K562 (cell line): Measurements from ENCODE around the gene CCDC88A. TPM values are rescaled to one million over a fixed set of nuclear protein-coding genes. Genes with fewer than 3 reads are reported as not detected.

ENCODE experiments used
- ARHGAP35 ChIP-seq: fragments of 450-650 bp; IDR thresholded peaks from 2 replicates; pipeline ENCODE4 v1.6.1; 2018; ENCODE audit not compliant: partially characterized antibody
- CHCHD3 ChIP-seq: fragments of 250-450 bp; sonication (Bioruptor Pico); IDR thresholded peaks from 2 replicates; pipeline ENCODE4 v2.1.2; 2022; ENCODE audit warnings: mild to moderate bottlenecking
- FOXJ2 ChIP-seq: fragments of 200-800 bp; sonication (Bioruptor generic); IDR thresholded peaks from 2 replicates; pipeline ENCODE4 v1.6.1; 2016; ENCODE audit warnings: missing genetic modification characterization, missing compliant biosample characterization
- GATAD2B ChIP-seq: fragments of 450-650 bp; IDR thresholded peaks from 2 replicates; pipeline ENCODE4 v1.6.1; 2017; ENCODE audit warnings: mild to moderate bottlenecking, borderline replicate concordance
- HMG20B ChIP-seq: fragments of 250-450 bp; sonication (Bioruptor Pico); IDR thresholded peaks from 2 replicates; pipeline ENCODE4 v1.5.0; 2021; ENCODE audit warnings: mild to moderate bottlenecking
- MCM7 ChIP-seq, 2 experiments: fragments of 450-650 bp; IDR thresholded peaks; 2 replicates each; pipeline ENCODE4 v1.6.1; 2016 to 2018
- NFIX ChIP-seq: fragments of 250-450 bp; sonication (Bioruptor Pico); IDR thresholded peaks from 2 replicates; pipeline ENCODE4 v1.4.0; 2020; ENCODE audit warnings: low read depth, mild to moderate bottlenecking, moderate library complexity
- OTX1 ChIP-seq: fragments of 450-650 bp; formaldehyde crosslinking; IDR thresholded peaks from 2 replicates; pipeline ENCODE4 v1.4.0; 2022; ENCODE audit warnings: mild to moderate bottlenecking
- PATZ1 ChIP-seq: fragments of 250-450 bp; sonication (Bioruptor Pico); IDR thresholded peaks from 2 replicates; pipeline ENCODE4 v1.5.0; 2020; ENCODE audit warnings: mild to moderate bottlenecking, borderline replicate concordance
- POLR3A ChIP-seq: IDR thresholded peaks from 2 replicates; pipeline ENCODE4 v1.6.1; 2011; ENCODE audit warnings: borderline replicate concordance, mild to moderate bottlenecking, moderate library complexity; ENCODE audit not compliant: insufficient read length, insufficient read depth; ENCODE audit errors: extremely low read depth
- PREB ChIP-seq: sonication (generic); formaldehyde crosslinking; IDR thresholded peaks from 2 replicates; pipeline ENCODE4 v1.8.1; 2023; ENCODE audit warnings: mild to moderate bottlenecking, missing genetic modification reagents
- RAD51 ChIP-seq: fragments of 450-650 bp; IDR thresholded peaks from 2 replicates; pipeline ENCODE4 v1.7.1; 2016; ENCODE audit warnings: low read depth, mild to moderate bottlenecking, borderline replicate concordance
- SLC30A9 ChIP-seq: fragments of 250-450 bp; sonication (Bioruptor Pico); IDR thresholded peaks from 2 replicates; pipeline ENCODE4 v1.8.0; 2022; ENCODE audit warnings: mild to moderate bottlenecking, moderate library complexity
- VEZF1 ChIP-seq: fragments of 200-800 bp; sonication (Bioruptor generic); IDR thresholded peaks from 2 replicates; pipeline ENCODE4 v1.6.1; 2017; ENCODE audit warnings: missing genetic modification characterization, missing compliant biosample characterization
- ZNF253 ChIP-seq: fragments of 250-450 bp; sonication (Bioruptor Pico); conservative IDR thresholded peaks from 2 replicates; pipeline ENCODE4 v1.6.1; 2021; ENCODE audit warnings: mild to moderate bottlenecking
- ZNF609 ChIP-seq: sonication (generic); formaldehyde crosslinking; IDR thresholded peaks from 2 replicates; pipeline ENCODE4 v1.8.1; 2023; ENCODE audit warnings: missing genetic modification reagents, mild to moderate bottlenecking, borderline replicate concordance
- ZNF644 ChIP-seq: fragments of 200-800 bp; sonication (Bioruptor generic); IDR thresholded peaks from 2 replicates; pipeline ENCODE4 v1.6.1; 2016; ENCODE audit warnings: low read depth, missing genetic modification characterization, missing compliant biosample characterization
- ZNF764 ChIP-seq: fragments of 250-450 bp; sonication (Bioruptor Pico); IDR thresholded peaks from 2 replicates; pipeline ENCODE4 v1.4.0; 2020; ENCODE audit warnings: low read depth, mild to moderate bottlenecking, moderate library complexity
- ZZZ3 ChIP-seq: fragments of 450-650 bp; IDR thresholded peaks from 2 replicates; pipeline ENCODE4 v1.6.1; 2016; ENCODE audit warnings: antibody characterized with exemption, mild to moderate bottlenecking, moderate library complexity
- polyA plus RNA-seq, 8 experiments: library from polyadenylated mRNA; depleted of rRNA in 4 of 8; stranded (reverse) in 5 of 8; unstranded in 3 of 8; fragments of >200 nt; fragmentation: Nextera tagmentation in 2 of 8; fragmentation: Illumina TruSeq in 1 of 8; extraction: Ambion mirVana in 2 of 8; extraction: Trizol in 1 of 8; gene quantifications; 2 replicates each; pipeline versions ENCODE4 v1.2.1 to v1.2.3, GENCODE V29; 2011 to 2014; ENCODE audit warnings: inconsistent platforms in 1 of 8, missing spikeins in 1 of 8
- total RNA-seq, 7 experiments: library from RNA; depleted of rRNA in 6 of 7; stranded (reverse); fragments of >200 nt in 6 of 7; fragmentation: Illumina TruSeq in 2 of 7; extraction: Trizol in 2 of 7; gene quantifications; 2 replicates each; pipeline versions ENCODE4 v1.2.1 to v1.2.3, GENCODE V29; 2011 to 2021; ENCODE audit warnings: low replicate concordance in 1 of 7

The CCDC88A gene
- total and polyA plus RNA-seq, 9 of the 15 experiments (the other 6 are each of a cell fraction or from before 2014, with no cell fraction given) = 29.3 to 102 (median 55.6) TPM

GRCh38 chr2:55419679-55420438 is at the start of gene CCDC88A (continued):
- no peak for TF ChIP-seq PATZ1 (CRISPR knock-in tag)
- no peak for TF ChIP-seq MCM7 (IDR thresholded peaks at IDR 0.05)
- no peak for TF ChIP-seq ZNF764 (CRISPR knock-in tag)
- peak; percentile 97 for TF ChIP-seq ZNF644 (tag)
- TF ChIP-seq POLR3A = no peak
- peak; percentile 85; the same call in 1 of the 2 replicates for TF ChIP-seq ZNF609 (CRISPR knock-in tag)
- no peak for TF ChIP-seq ZZZ3
- TF ChIP-seq VEZF1 = peak; percentile 97
- no peak for TF ChIP-seq NFIX (CRISPR knock-in tag)
- peak; percentile 23; the same call in 1 of the 2 replicates for TF ChIP-seq RAD51
- no peak for TF ChIP-seq HMG20B (CRISPR knock-in tag)
- no peak for TF ChIP-seq CHCHD3 (CRISPR knock-in tag)
- peak; percentile 86 for TF ChIP-seq FOXJ2
- TF ChIP-seq OTX1 (CRISPR knock-in tag) = no peak
- no peak for TF ChIP-seq ZNF253 (CRISPR knock-in tag)
- TF ChIP-seq ARHGAP35 = no peak
- TF ChIP-seq SLC30A9 = 0 out of 2 replicates have a peak, but pooled peaks have one; percentile 34
- TF ChIP-seq PREB (CRISPR knock-in tag) = no peak
- peak; percentile 97 for TF ChIP-seq GATAD2B
